IMR-90 (cell line): ENCODE results near the gene ZNF518A. TPM values are rescaled to one million over a fixed set of nuclear protein-coding genes. Genes with fewer than 3 reads are reported as not detected.

Experiments
- ATAC-seq: fragments of 200-7000 bp; cut with Tn5 transposase; 2 replicates; pipeline ENCODE4 v1.9.1; 2020; ENCODE audit warnings: low read depth, mild to moderate bottlenecking, moderate library complexity
- BruUV-seq: library from RNA; stranded (reverse); fragments of 400-500 nt; replicated peaks from 2 replicates; lab custom pipeline; 2021; lab: Mats Ljungman, UMichigan
- CTCF ChIA-PET: fragments of 300-600 bp; formaldehyde crosslinking; extraction: SDS; loops from one replicate; lab custom pipeline; 2021; ENCODE audit warnings: antibody characterized with exemption; lab: Yijun Ruan, JAX
- POLR2A ChIA-PET: fragments of 300-600 bp; sonication (Branson Sonifier 250); formaldehyde crosslinking; loops from one replicate; lab custom pipeline; 2022; ENCODE audit warnings: antibody characterized with exemption; ENCODE audit not compliant: unreplicated experiment; lab: Charles Lee
- DNase-seq: peaks from one replicate; pipeline ENCODE4 v3.0.0; 2013
- H2AFZ ChIP-seq: replicated peaks from 2 replicates; pipeline ENCODE3; 2013; ENCODE audit warnings: low read length, mild to moderate bottlenecking; ENCODE audit not compliant: poor library complexity
- H2AK5ac ChIP-seq: 2 replicates; pipeline ENCODE4 v1.6.1; 2013; ENCODE audit warnings: low read depth, low read length, inconsistent platforms
- H2AK9ac ChIP-seq: replicated peaks from 2 replicates; pipeline ENCODE3; 2013; ENCODE audit warnings: mild to moderate bottlenecking, low read depth, low read length, moderate library complexity; ENCODE audit not compliant: poor library complexity
- H2BK120ac ChIP-seq: 2 replicates; pipeline ENCODE4 v1.6.1; 2013; ENCODE audit warnings: low read depth, low read length, inconsistent platforms
- H2BK15ac ChIP-seq: 3 replicates; pipeline ENCODE4 v1.6.1; 2013; ENCODE audit warnings: low read depth, low read length, inconsistent platforms
- H2BK20ac ChIP-seq: 2 replicates; pipeline ENCODE4 v1.6.1; 2013; ENCODE audit warnings: low read depth, mild to moderate bottlenecking, inconsistent platforms, low read length, moderate library complexity
- H2BK5ac ChIP-seq: 2 replicates; pipeline ENCODE4 v1.6.1; 2013; ENCODE audit warnings: mild to moderate bottlenecking, low read depth, low read length, inconsistent platforms; ENCODE audit not compliant: poor library complexity, severe bottlenecking
- H3K14ac ChIP-seq: replicated peaks from 2 replicates; pipeline ENCODE4 v1.6.1; 2013; ENCODE audit warnings: low read depth, low read length, inconsistent platforms
- H3K18ac ChIP-seq: 2 replicates; pipeline ENCODE4 v1.6.1; 2013; ENCODE audit warnings: low read depth, low read length, control low read depth
- H3K23ac ChIP-seq: 2 replicates; pipeline ENCODE4 v1.6.1; 2013; ENCODE audit warnings: low read depth, low read length, inconsistent platforms
- H3K27ac ChIP-seq: 2 replicates; pipeline ENCODE4 v1.5.1; 2013; ENCODE audit warnings: mild to moderate bottlenecking, control low read depth, low read length; ENCODE audit not compliant: insufficient read depth
- H3K27me3 ChIP-seq: 2 replicates; pipeline ENCODE4 v1.6.1; 2013; ENCODE audit warnings: low read length; ENCODE audit not compliant: control insufficient read depth, insufficient read depth
- H3K36me3 ChIP-seq: 2 replicates; pipeline ENCODE4 v1.6.1; 2013; ENCODE audit warnings: low read length, mixed read lengths; ENCODE audit not compliant: control insufficient read depth, insufficient read depth
- H3K4ac ChIP-seq: 2 replicates; pipeline ENCODE4 v1.6.1; 2013; ENCODE audit warnings: low read depth, low read length, inconsistent platforms
- H3K4me1 ChIP-seq: 2 replicates; pipeline ENCODE4 v1.6.1; 2013; ENCODE audit warnings: low read length, mixed read lengths; ENCODE audit not compliant: control insufficient read depth, insufficient read depth
- H3K4me2 ChIP-seq: 2 replicates; pipeline ENCODE4 v1.6.1; 2013; ENCODE audit warnings: low read depth, mild to moderate bottlenecking, control low read depth, low read length, moderate library complexity
- H3K4me3 ChIP-seq: 2 replicates; pipeline ENCODE4 v1.5.1; 2013; ENCODE audit warnings: low read depth, mild to moderate bottlenecking, control low read depth, low read length, moderate library complexity; ENCODE audit not compliant: insufficient read depth
- H3K56ac ChIP-seq: 2 replicates; pipeline ENCODE4 v1.6.1; 2013; ENCODE audit warnings: low read length, inconsistent platforms; ENCODE audit not compliant: insufficient read depth; ENCODE audit errors: extremely low read depth
- H3K79me1 ChIP-seq, 2 experiments: 2 replicates each; pipeline ENCODE4 v1.6.1; 2013; ENCODE audit warnings: low read length in 2 of 2, inconsistent platforms in 1 of 2, low read depth in 1 of 2
- H3K9ac ChIP-seq: 2 replicates; pipeline ENCODE4 v1.6.1; 2013; ENCODE audit warnings: low read depth, low read length, control low read depth
- H3K9me1 ChIP-seq: 2 replicates; pipeline ENCODE4 v1.6.1; 2013; ENCODE audit warnings: low read length, inconsistent platforms; ENCODE audit not compliant: insufficient read depth
- H3K9me3 ChIP-seq: 2 replicates; pipeline ENCODE4 v1.6.1; 2013; ENCODE audit warnings: low read length; ENCODE audit not compliant: control insufficient read depth, insufficient read depth
- H4K20me1 ChIP-seq: 2 replicates; pipeline ENCODE4 v1.6.1; 2013; ENCODE audit warnings: low read length, inconsistent platforms; ENCODE audit not compliant: insufficient read depth
- H4K5ac ChIP-seq: 2 replicates; pipeline ENCODE4 v1.6.1; 2013; ENCODE audit warnings: mild to moderate bottlenecking, low read depth, low read length, control low read depth
- H4K8ac ChIP-seq, 2 experiments: 2 replicates each; pipeline ENCODE4 v1.6.1; 2013; ENCODE audit warnings: low read depth in 2 of 2, low read length in 2 of 2, control low read depth in 1 of 2, inconsistent platforms in 1 of 2
- H4K91ac ChIP-seq: 2 replicates; pipeline ENCODE4 v1.6.1; 2013; ENCODE audit warnings: low read depth, low read length, inconsistent platforms; ENCODE audit not compliant: insufficient read depth
- CEBPB ChIP-seq: IDR thresholded peaks from 2 replicates; pipeline ENCODE4 v1.6.1; 2012; ENCODE audit warnings: low read depth, low read length, improper control_type of control experiment
- CHD1 ChIP-seq: IDR thresholded peaks from 2 replicates; pipeline ENCODE4 v1.6.1; 2012; ENCODE audit warnings: low read depth, low read length, improper control_type of control experiment
- ELK1 ChIP-seq: fragments of 150-350 bp; IDR thresholded peaks from 2 replicates; pipeline ENCODE4 v1.6.1; 2016; ENCODE audit warnings: low read depth, mild to moderate bottlenecking, low read length, moderate library complexity, borderline replicate concordance
- FOS ChIP-seq: fragments of 150-350 bp; IDR thresholded peaks from 2 replicates; pipeline ENCODE4 v1.6.1; 2016; ENCODE audit warnings: low read depth, low read length
- MAZ ChIP-seq: IDR thresholded peaks from 2 replicates; pipeline ENCODE4 v1.6.1; 2012; ENCODE audit warnings: low read depth, mild to moderate bottlenecking, low read length, improper control_type of control experiment, moderate library complexity, borderline replicate concordance
- MXI1 ChIP-seq: IDR thresholded peaks from 2 replicates; pipeline ENCODE4 v1.6.1; 2012; ENCODE audit warnings: low read depth, mild to moderate bottlenecking, low read length, moderate library complexity, borderline replicate concordance
- NFE2L2 ChIP-seq: fragments of 150-350 bp; IDR thresholded peaks from 2 replicates; pipeline ENCODE4 v1.6.1; 2016; ENCODE audit warnings: low read depth, mild to moderate bottlenecking, low read length
- RCOR1 ChIP-seq: IDR thresholded peaks from 2 replicates; pipeline ENCODE4 v1.6.1; 2012; ENCODE audit warnings: mild to moderate bottlenecking, low read length, improper control_type of control experiment; ENCODE audit not compliant: insufficient replicate concordance
- SMC3 ChIP-seq: fragments of 150-350 bp; IDR thresholded peaks from 2 replicates; pipeline ENCODE4 v1.6.1; 2016; ENCODE audit warnings: low read depth, mild to moderate bottlenecking, antibody characterized with exemption, low read length, moderate library complexity
- USF2 ChIP-seq: fragments of 150-350 bp; IDR thresholded peaks from 2 replicates; pipeline ENCODE4 v1.6.1; 2017; ENCODE audit warnings: mild to moderate bottlenecking, antibody characterized with exemption, low read length, low read depth
- WGBS, 2 experiments: methylation state at CpG; one replicate each; pipeline versions ENCODE4 v1.1.5 to v1.1.7; 2013; ENCODE audit warnings: missing lambda C conversion rate in 2 of 2; ENCODE audit not compliant: insufficient read length in 1 of 2; ENCODE audit errors: extremely low coverage in 2 of 2; 5-methylcytosine and 5-hydroxymethylcytosine counted together
- dilution Hi-C: fragments of 300-500 bp; cut with HindIII; formaldehyde crosslinking; loops from one replicate; pipeline ENCODE4 v1.14.3; 2018; ENCODE audit warnings: low sequenced_read_pairs; ENCODE audit not compliant: unreplicated experiment
- in situ Hi-C: fragments of 300-500 bp; cut with MboI; formaldehyde crosslinking; loops from 3 replicates; pipeline ENCODE4 v1.14.3; 2019; ENCODE audit warnings: low sequenced_read_pairs, inconsistent platforms, mixed read lengths
- intact Hi-C: fragments of 100-400 bp; cut with micrococcal nuclease; formaldehyde crosslinking; loops from 2 replicates; pipeline ENCODE4 v1.10.0; 2022
- polyA plus RNA-seq, 3 experiments: library from polyadenylated mRNA; depleted of rRNA; stranded (reverse); fragments of >200 nt; gene quantifications; 2 replicates each; pipeline ENCODE4 v1.2.3, GENCODE V29; 2012; ENCODE audit warnings: low replicate concordance in 1 of 3
- total RNA-seq: library from RNA; depleted of rRNA; stranded (reverse); fragments of >200 nt; gene quantifications from 2 replicates; pipeline ENCODE4 v1.2.3, GENCODE V29; 2012

The ZNF518A gene
- total and polyA plus RNA-seq, 2 of the 4 experiments (the other 2 are of a cell fraction) = 2.1 to 7.9 TPM

GRCh38 chr10:96118604-96119450 is 11.3 kb upstream of the ZNF518A start:
- Histone ChIP-seq H3K9me1 (no peaks in the 10 kb centered on the region), H2BK5ac (no peak overlapping the region), H3K36me3 (no peaks in the 10 kb centered on the region), H3K27ac (no peak overlapping the region), H3K27me3 (no peaks in the 10 kb centered on the region), H2BK15ac (no peak overlapping the region), H3K14ac (no peak overlapping the region), H4K5ac (no peak overlapping the region), H2AK5ac (no peak overlapping the region), H4K91ac (no peak overlapping the region), H3K9ac (no peak overlapping the region), H4K20me1 (no peaks in the 10 kb centered on the region), H3K4me1 (no peaks in the 10 kb centered on the region), H3K4me2 (no peak overlapping the region), H3K4me3 (no peak overlapping the region), H3K23ac (no peak overlapping the region), H3K56ac (no peak overlapping the region), H3K9me3 (no peaks in the 10 kb centered on the region), H2AK9ac (no peak overlapping the region), H3K79me1 (no peaks in the 10 kb centered on the region), H3K4ac (no peak overlapping the region), H4K8ac (no peak overlapping the region), H2BK120ac (no peak overlapping the region), H2AFZ (no peak overlapping the region), H3K18ac (no peak overlapping the region), H2BK20ac (no peak overlapping the region)
- ChIA-PET POLR2A (no interaction called here), CTCF (no interaction called here)
- no TSS peak for BruUV-seq
- WGBS, 2 experiments = 100% methylated on average over 4 of the region's 21 CpGs; no CpG with 5 or more reads in 1 of the 2 experiments
- intact Hi-C loops = loop anchor here (5.0 kb wide), 1 partner anchor 67 kb away; no protein-coding TSS in a partner anchor
- in situ Hi-C loops = no loop called here
- ATAC-seq (no peak), DNase-seq (no peak)
- no peak for TF ChIP-seq ELK1
- no peak for TF ChIP-seq MAZ
- no peak for TF ChIP-seq CEBPB
- TF ChIP-seq FOS = no peak
- no peak for TF ChIP-seq CHD1
- no peak for TF ChIP-seq NFE2L2
- TF ChIP-seq MXI1 = no peak
- TF ChIP-seq RCOR1 = no peak
- TF ChIP-seq USF2 = no peak
- no peak for TF ChIP-seq SMC3
- dilution Hi-C loops = no loop called here
